H9 (cell line): Measurements from ENCODE around the gene DDX51. TPM values are rescaled to one million over a fixed set of nuclear protein-coding genes. Genes with fewer than 3 reads are reported as not detected.

Experiments used
- DNase-seq: peaks from one replicate; pipeline ENCODE4 v3.0.0-alpha.2; 2017
- H2AFZ ChIP-seq: one replicate; pipeline ENCODE4 v1.6.1; 2013; ENCODE audit warnings: mild to moderate bottlenecking, low read length, control low read depth, moderate library complexity
- H2AK5ac ChIP-seq: 2 replicates; pipeline ENCODE4 v1.6.1; 2013; ENCODE audit warnings: low read length, control low read depth, mixed read lengths; ENCODE audit not compliant: insufficient read length
- H2BK120ac ChIP-seq: one replicate; pipeline ENCODE4 v1.6.1; 2013; ENCODE audit warnings: low read depth, mild to moderate bottlenecking, low read length, control low read depth, inconsistent platforms; ENCODE audit not compliant: poor library complexity, severe bottlenecking
- H2BK12ac ChIP-seq: 2 replicates; pipeline ENCODE4 v1.6.1; 2013; ENCODE audit warnings: low read length, control low read depth, mixed read lengths, low read depth; ENCODE audit not compliant: insufficient read length
- H2BK15ac ChIP-seq: 2 replicates; pipeline ENCODE4 v1.6.1; 2013; ENCODE audit warnings: low read depth, low read length, control low read depth
- H2BK20ac ChIP-seq: one replicate; pipeline ENCODE4 v1.6.1; 2013; ENCODE audit warnings: low read depth, mild to moderate bottlenecking, low read length, control low read depth, inconsistent platforms; ENCODE audit not compliant: poor library complexity, severe bottlenecking
- H2BK5ac ChIP-seq: 2 replicates; pipeline ENCODE4 v1.6.1; 2013; ENCODE audit warnings: low read length, control low read depth, mixed read lengths; ENCODE audit not compliant: insufficient read length
- H3K14ac ChIP-seq: 2 replicates; pipeline ENCODE4 v1.6.1; 2013; ENCODE audit warnings: low read length, control low read depth; ENCODE audit not compliant: insufficient read depth
- H3K18ac ChIP-seq: 2 replicates; pipeline ENCODE4 v1.6.1; 2013; ENCODE audit warnings: low read depth, mild to moderate bottlenecking, mixed read lengths, low read length, control low read depth; ENCODE audit not compliant: insufficient read length
- H3K23ac ChIP-seq: 2 replicates; pipeline ENCODE4 v1.6.1; 2013; ENCODE audit warnings: low read length, control low read depth, mixed read lengths, low read depth; ENCODE audit not compliant: insufficient read length
- H3K23me2 ChIP-seq: 2 replicates; pipeline ENCODE4 v1.6.1; 2013; ENCODE audit warnings: low read depth, mild to moderate bottlenecking, mixed read lengths, low read length, control low read depth; ENCODE audit not compliant: insufficient read length, poor library complexity, severe bottlenecking
- H3K27ac ChIP-seq: 2 replicates; pipeline ENCODE4 v1.5.1; 2013; ENCODE audit warnings: low read length, control low read depth, mixed read lengths, low read depth; ENCODE audit not compliant: insufficient read length
- H3K27me3 ChIP-seq: 2 replicates; pipeline ENCODE4 v1.6.1; 2013; ENCODE audit warnings: low read length, control low read depth, inconsistent platforms; ENCODE audit not compliant: insufficient read depth
- H3K4ac ChIP-seq: 2 replicates; pipeline ENCODE4 v1.6.1; 2013; ENCODE audit warnings: low read depth, mild to moderate bottlenecking, control low read depth, inconsistent platforms, low read length, moderate library complexity
- H3K4me1 ChIP-seq: 2 replicates; pipeline ENCODE4 v1.6.1; 2013; ENCODE audit warnings: low read length, control low read depth, inconsistent platforms; ENCODE audit not compliant: insufficient read depth
- H3K4me2 ChIP-seq: 2 replicates; pipeline ENCODE4 v1.6.1; 2013; ENCODE audit warnings: low read length, control low read depth, mixed read lengths; ENCODE audit not compliant: insufficient read length, insufficient read depth
- H3K56ac ChIP-seq: 2 replicates; pipeline ENCODE4 v1.6.1; 2013; ENCODE audit warnings: low read depth, mild to moderate bottlenecking, mixed read lengths, low read length, control low read depth; ENCODE audit not compliant: insufficient read length
- H3K79me1 ChIP-seq: 2 replicates; pipeline ENCODE4 v1.6.1; 2013; ENCODE audit warnings: low read depth, mild to moderate bottlenecking, moderate library complexity, low read length, control low read depth, inconsistent platforms; ENCODE audit not compliant: insufficient read depth, poor library complexity, severe bottlenecking
- H3K79me2 ChIP-seq: 2 replicates; pipeline ENCODE4 v1.6.1; 2013; ENCODE audit warnings: low read length, control low read depth, inconsistent platforms; ENCODE audit not compliant: insufficient read depth
- H3K9ac ChIP-seq: 2 replicates; pipeline ENCODE4 v1.6.1; 2013; ENCODE audit warnings: low read length, control low read depth, mixed read lengths; ENCODE audit not compliant: insufficient read length; ENCODE audit errors: extremely low read depth
- H3K9me3 ChIP-seq: one replicate; pipeline ENCODE4 v1.6.1; 2013; ENCODE audit warnings: low read depth, low read length, inconsistent platforms; ENCODE audit not compliant: control insufficient read depth
- H3T11ph ChIP-seq: one replicate; pipeline ENCODE4 v1.6.1; 2013; ENCODE audit warnings: mild to moderate bottlenecking, low read length, control low read depth, inconsistent platforms
- H4K20me1 ChIP-seq: one replicate; pipeline ENCODE4 v1.6.1; 2013; ENCODE audit not compliant: control insufficient read depth, insufficient read length, insufficient read depth
- H4K5ac ChIP-seq: 2 replicates; pipeline ENCODE4 v1.6.1; 2013; ENCODE audit warnings: low read depth, mild to moderate bottlenecking, mixed read lengths, low read length, control low read depth; ENCODE audit not compliant: insufficient read length
- H4K8ac ChIP-seq: replicated peaks from 2 replicates; pipeline ENCODE4 v1.6.1; 2013; ENCODE audit warnings: low read length, control low read depth, mixed read lengths, low read depth; ENCODE audit not compliant: insufficient read length
- H4K91ac ChIP-seq: 2 replicates; pipeline ENCODE4 v1.6.1; 2013; ENCODE audit warnings: low read depth, mild to moderate bottlenecking, moderate library complexity, mixed read lengths, low read length, control low read depth; ENCODE audit not compliant: insufficient read length
- H3K27ac Mint-ChIP-seq, 3 experiments: 2 replicates in 2 of 3; 3 replicates in 1 of 3; pipeline ENCODE4 v1.8.0; 2020 to 2021; ENCODE audit warnings: mixed read lengths in 3 of 3, mild to moderate bottlenecking in 1 of 3, moderate library complexity in 1 of 3
- H3K27me3 Mint-ChIP-seq: 2 replicates; pipeline ENCODE4 v1.8.0; 2021; ENCODE audit warnings: low read depth, mild to moderate bottlenecking, moderate library complexity, mixed read lengths
- H3K36me3 Mint-ChIP-seq, 3 experiments: 2 replicates in 2 of 3; 3 replicates in 1 of 3; pipeline ENCODE4 v1.8.0; 2020 to 2021; ENCODE audit warnings: low read depth in 3 of 3, mixed read lengths in 3 of 3; ENCODE audit not compliant: insufficient read depth in 1 of 3
- H3K4me1 Mint-ChIP-seq, 2 experiments: 2 replicates each; pipeline ENCODE4 v1.8.0; 2020; ENCODE audit warnings: mixed read lengths in 2 of 2
- H3K4me3 Mint-ChIP-seq, 2 experiments: 2 replicates in 1 of 2; 3 replicates in 1 of 2; pipeline ENCODE4 v1.8.0; 2020 to 2021; ENCODE audit warnings: mild to moderate bottlenecking in 2 of 2, mixed read lengths in 2 of 2, moderate library complexity in 1 of 2
- H3K9me3 Mint-ChIP-seq, 2 experiments: 2 replicates in 1 of 2; 3 replicates in 1 of 2; pipeline ENCODE4 v1.8.0; 2020; ENCODE audit warnings: mild to moderate bottlenecking in 2 of 2, mixed read lengths in 2 of 2, moderate library complexity in 1 of 2
- WGBS: extraction: QIAGEN DNeasy Blood & Tissue Kit; methylation state at CpG from one replicate; pipeline ENCODE4 v1.1.7; 2013; ENCODE audit warnings: missing lambda C conversion rate, low lambda C conversion rate, mixed read lengths; ENCODE audit not compliant: insufficient read length; ENCODE audit errors: extremely low coverage; 5-methylcytosine and 5-hydroxymethylcytosine counted together
- total RNA-seq: library from RNA; stranded (reverse); gene quantifications from 2 replicates; pipeline ENCODE4 v1.2.1, GENCODE V29; 2021
- TF ChIP-seq, protein P1 (sequence below): fragments of 200-600 bp; sonication (generic); conservative IDR thresholded peaks from 3 replicates; pipeline ENCODE4 v1.8.0; 2021; ENCODE audit warnings: antibody characterized with exemption, mild to moderate bottlenecking

The DDX51 gene
- total RNA-seq, 1 experiment from 2014 or later, result 37.9 TPM

DNA sequence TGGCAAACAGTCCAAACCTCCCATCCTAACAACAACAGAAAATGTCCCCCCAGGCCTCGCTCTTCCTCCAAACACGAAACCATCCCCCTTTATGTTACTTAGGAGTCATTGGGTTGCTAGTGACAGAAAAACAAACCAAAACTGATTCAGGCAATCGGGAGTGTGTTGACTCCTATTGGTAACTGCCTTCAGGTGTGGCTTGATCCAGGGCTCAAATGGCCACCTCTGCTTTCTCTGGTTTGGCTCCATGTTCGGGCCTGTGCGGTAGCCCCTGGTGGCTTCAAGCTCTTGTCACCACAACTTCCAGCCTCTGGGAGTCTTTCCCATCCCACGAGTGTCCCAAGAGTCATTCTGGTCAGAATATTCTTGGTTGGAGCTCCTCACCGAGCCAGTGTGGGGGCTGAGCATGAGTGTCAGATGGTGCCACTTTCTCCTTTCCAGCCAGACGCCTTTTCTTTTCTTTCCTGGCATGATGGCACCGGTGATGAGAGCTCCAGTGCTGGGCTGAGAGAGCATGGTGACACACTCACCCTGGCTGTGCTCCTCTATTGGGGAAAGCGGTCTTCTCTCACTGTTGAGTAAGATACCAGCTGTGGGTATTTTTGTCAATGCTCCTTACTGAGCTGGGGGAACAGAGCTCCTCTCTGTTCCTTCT lies 38.7 kb upstream of the DDX51 start:
- peaks cover 2% of the 10 kb centered on the region; the same call in 1 of the 2 replicates for H3K27me3 ChIP-seq
- peaks cover 96% of the 10 kb centered on the region for H3K27me3 Mint-ChIP-seq
- no peaks in the 10 kb centered on the region for H3K4me1 ChIP-seq

More for the DNA sequence above, 38.7 kb upstream of the DDX51 start:
- Mint-ChIP-seq H3K36me3 (no peaks in the 10 kb centered on the region; a peak in 1 of 7 replicates), H3K9me3 (peaks cover 3 to 7% of the 10 kb centered on the region in 2 experiments; a peak in 2 of 5 replicates), H3K4me3 (no peak overlapping the region), H3K27ac (no peak overlapping the region; a peak in 1 of 7 replicates), H3K4me1 (peaks cover 8 to 9% of the 10 kb centered on the region in 2 experiments)
- H3K18ac ChIP-seq, result no peak overlapping the region
- H2BK20ac ChIP-seq, result no peak overlapping the region
- H3K9me3 ChIP-seq, result no peaks in the 10 kb centered on the region
- no CpG with 5 or more reads among the region's 10 CpGs for WGBS
- H4K20me1 ChIP-seq, result peaks cover 3% of the 10 kb centered on the region
- no peak overlapping the region for H2BK5ac ChIP-seq
- no peak overlapping the region for H4K5ac ChIP-seq
- H3K79me1 ChIP-seq, result no peaks in the 10 kb centered on the region
- no peak overlapping the region for H3T11ph ChIP-seq
- no peak overlapping the region for H3K56ac ChIP-seq
- H2BK12ac ChIP-seq, result no peak overlapping the region
- no peak overlapping the region for H4K91ac ChIP-seq
- H2AK5ac ChIP-seq, result no peak overlapping the region
- H2BK15ac ChIP-seq, result no peak overlapping the region
- H3K23me2 ChIP-seq, result no peaks in the 10 kb centered on the region
- no peak overlapping the region for H2BK120ac ChIP-seq
- H4K8ac ChIP-seq, result no peak overlapping the region
- DNase-seq, result no peak
- no peak overlapping the region for H3K23ac ChIP-seq
- H3K9ac ChIP-seq, result no peak overlapping the region
- no peak overlapping the region for H3K4me2 ChIP-seq
- TF ChIP-seq, protein P1, sequence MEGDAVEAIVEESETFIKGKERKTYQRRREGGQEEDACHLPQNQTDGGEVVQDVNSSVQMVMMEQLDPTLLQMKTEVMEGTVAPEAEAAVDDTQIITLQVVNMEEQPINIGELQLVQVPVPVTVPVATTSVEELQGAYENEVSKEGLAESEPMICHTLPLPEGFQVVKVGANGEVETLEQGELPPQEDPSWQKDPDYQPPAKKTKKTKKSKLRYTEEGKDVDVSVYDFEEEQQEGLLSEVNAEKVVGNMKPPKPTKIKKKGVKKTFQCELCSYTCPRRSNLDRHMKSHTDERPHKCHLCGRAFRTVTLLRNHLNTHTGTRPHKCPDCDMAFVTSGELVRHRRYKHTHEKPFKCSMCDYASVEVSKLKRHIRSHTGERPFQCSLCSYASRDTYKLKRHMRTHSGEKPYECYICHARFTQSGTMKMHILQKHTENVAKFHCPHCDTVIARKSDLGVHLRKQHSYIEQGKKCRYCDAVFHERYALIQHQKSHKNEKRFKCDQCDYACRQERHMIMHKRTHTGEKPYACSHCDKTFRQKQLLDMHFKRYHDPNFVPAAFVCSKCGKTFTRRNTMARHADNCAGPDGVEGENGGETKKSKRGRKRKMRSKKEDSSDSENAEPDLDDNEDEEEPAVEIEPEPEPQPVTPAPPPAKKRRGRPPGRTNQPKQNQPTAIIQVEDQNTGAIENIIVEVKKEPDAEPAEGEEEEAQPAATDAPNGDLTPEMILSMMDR, result no peak
- H3K27ac ChIP-seq, result no peak overlapping the region
- H3K4ac ChIP-seq, result no peak overlapping the region
- H2AFZ ChIP-seq, result no peak overlapping the region
- H3K79me2 ChIP-seq, result no peaks in the 10 kb centered on the region
- H3K14ac ChIP-seq, result no peak overlapping the region
